GM06990 (cell line): Measurements from ENCODE around the gene PTPN3.

Experiments used
- DNase-seq: peaks from one replicate; pipeline ENCODE4 v3.0.0-alpha.2; 2011; ENCODE audit not compliant: insufficient read length; ENCODE audit errors: extremely low read depth
- H3K27me3 ChIP-seq: replicated peaks from 2 replicates; pipeline ENCODE4 v1.6.0; 2011; ENCODE audit warnings: low read length; ENCODE audit not compliant: control insufficient read depth, insufficient read depth
- H3K36me3 ChIP-seq: 2 replicates; pipeline ENCODE4 v1.5.1; 2011; ENCODE audit warnings: low read length; ENCODE audit not compliant: control insufficient read depth, insufficient read depth
- H3K4me3 ChIP-seq: replicated peaks from 2 replicates; pipeline ENCODE4 v1.5.1; 2011; ENCODE audit warnings: low read depth, mild to moderate bottlenecking, control low read depth, low read length
- CTCF ChIP-seq: IDR thresholded peaks from 2 replicates; pipeline ENCODE4 v1.5.1; 2011; ENCODE audit warnings: low read length, control low read depth, mild to moderate bottlenecking, inconsistent platforms; ENCODE audit not compliant: insufficient read depth, poor library complexity, severe bottlenecking

Gene PTPN3

GRCh38 chr9:109411798-109412352, 86.2 kb downstream of the PTPN3 start:
- peak; percentile 43 for DNase-seq
- TF ChIP-seq CTCF, result peak; percentile 95
- Histone ChIP-seq H3K36me3 (no peaks in the 10 kb centered on the region), H3K4me3 (no peak overlapping the region), H3K27me3 (no peaks in the 10 kb centered on the region)

GRCh38 chr9:109411069-109411761, 86.9 kb downstream of the PTPN3 start:
- no peak for TF ChIP-seq CTCF

GRCh38 chr9:109409773-109410397, 88.2 kb downstream of the PTPN3 start:
- no peaks in the 10 kb centered on the region for H3K36me3 ChIP-seq
- no peak for DNase-seq
- peak; percentile 21 for TF ChIP-seq CTCF
- no peaks in the 10 kb centered on the region for H3K27me3 ChIP-seq
- H3K4me3 ChIP-seq, result no peak overlapping the region

More at GRCh38 chr9:109411069-109411761, 86.9 kb downstream of the PTPN3 start:
- no peaks in the 10 kb centered on the region for H3K27me3 ChIP-seq
- no peaks in the 10 kb centered on the region for H3K36me3 ChIP-seq
- peak; percentile 74 for DNase-seq
- H3K4me3 ChIP-seq, result no peak overlapping the region

- no peaks in the 10 kb centered on the region for H3K27me3 ChIP-seq
- H3K36me3 ChIP-seq, result no peaks in the 10 kb centered on the region
- no peak overlapping the region for H3K4me3 ChIP-seq
- TF ChIP-seq CTCF, result no peak
- DNase-seq, result no peak
These were observed 89.2 kb downstream of the PTPN3 start for GRCh38 chr9:109408759-109409462.

- Histone ChIP-seq H3K4me3 (no peak overlapping the region), H3K36me3 (no peaks in the 10 kb centered on the region), H3K27me3 (no peaks in the 10 kb centered on the region)
- no peak for TF ChIP-seq CTCF
- DNase-seq, result no peak
These were observed 94.3 kb downstream of the PTPN3 start for GRCh38 chr9:109403766-109404320.
